Liver (tissue), 9 donors: ENCODE measurements around the gene ADCY4. TPM values are rescaled to one million over a fixed set of nuclear protein-coding genes. Genes with fewer than 3 reads are reported as not detected.

Experiments
- DNase-seq: peaks from one replicate; pipeline ENCODE4 v3.0.0-alpha.2; 2017; ENCODE audit warnings: low spot score
- H3K27ac ChIP-seq, 2 donors: one replicate each; pipeline ENCODE4 v1.7.0; 2013; ENCODE audit warnings: inconsistent platforms in 2 of 2, low read length in 2 of 2, control low read depth in 1 of 2, low read depth in 1 of 2, mild to moderate bottlenecking in 1 of 2
- H3K27me3 ChIP-seq, 4 donors: one replicate each; pipeline versions ENCODE4 v1.6.1 to v1.7.0; 2013; ENCODE audit warnings: low read length in 3 of 4, inconsistent platforms in 1 of 4, mild to moderate bottlenecking in 1 of 4, moderate library complexity in 1 of 4; ENCODE audit not compliant: control insufficient read depth in 4 of 4, insufficient read depth in 4 of 4
- H3K36me3 ChIP-seq, 4 donors: one replicate each; pipeline versions ENCODE4 v1.6.1 to v1.7.0; 2013; ENCODE audit warnings: low read length in 3 of 4, mild to moderate bottlenecking in 3 of 4, low read depth in 1 of 4, moderate library complexity in 1 of 4; ENCODE audit not compliant: control insufficient read depth in 4 of 4, insufficient read depth in 3 of 4
- H3K4me1 ChIP-seq, 4 donors: one replicate each; pipeline versions ENCODE4 v1.6.1 to v1.7.0; 2013; ENCODE audit warnings: low read length in 3 of 4, mild to moderate bottlenecking in 3 of 4, moderate library complexity in 1 of 4; ENCODE audit not compliant: control insufficient read depth in 4 of 4, insufficient read depth in 4 of 4
- H3K4me3 ChIP-seq, 3 donors: one replicate each; pipeline versions ENCODE4 v1.6.1 to v1.7.0; 2013; ENCODE audit warnings: low read length in 3 of 3, control low read depth in 1 of 3, low read depth in 1 of 3, mild to moderate bottlenecking in 1 of 3
- H3K9ac ChIP-seq, 2 donors: one replicate each; pipeline ENCODE4 v1.7.0; 2013; ENCODE audit warnings: low read length in 2 of 2, mild to moderate bottlenecking in 2 of 2, moderate library complexity in 2 of 2, control low read depth in 1 of 2, low read depth in 1 of 2
- H3K9me3 ChIP-seq, 4 donors: one replicate each; pipeline versions ENCODE4 v1.6.1 to v1.7.0; 2013; ENCODE audit warnings: low read length in 3 of 4; ENCODE audit not compliant: control insufficient read depth in 4 of 4
- ATF3 ChIP-seq: IDR thresholded peaks from 2 replicates; pipeline ENCODE4 v1.6.1; 2016; ENCODE audit warnings: antibody characterized with exemption
- EGR1 ChIP-seq, 2 donors: IDR thresholded peaks; 2 replicates each; pipeline ENCODE4 v1.6.1; 2016 to 2018; ENCODE audit warnings: antibody characterized with exemption in 2 of 2, low read depth in 2 of 2
- FOXA1 ChIP-seq: IDR thresholded peaks from 2 replicates; pipeline ENCODE4 v1.6.1; 2016; ENCODE audit warnings: antibody characterized with exemption
- GABPA ChIP-seq, 2 donors: IDR thresholded peaks in 1 of 2; conservative IDR thresholded peaks in 1 of 2; 2 replicates each; pipeline ENCODE4 v1.6.1; 2016; ENCODE audit warnings: antibody characterized with exemption in 2 of 2, mild to moderate bottlenecking in 1 of 2, moderate library complexity in 1 of 2
- HNF4A ChIP-seq, 2 donors: conservative IDR thresholded peaks; 2 replicates each; pipeline ENCODE4 v1.6.1; 2016; ENCODE audit warnings: antibody characterized with exemption in 2 of 2, mild to moderate bottlenecking in 2 of 2
- HNF4G ChIP-seq: IDR thresholded peaks from 2 replicates; pipeline ENCODE4 v1.6.1; 2016; ENCODE audit warnings: antibody characterized with exemption
- JUND ChIP-seq, 2 donors: IDR thresholded peaks; 2 replicates each; pipeline ENCODE4 v1.6.1; 2016; ENCODE audit warnings: antibody characterized with exemption in 2 of 2
- MAX ChIP-seq: IDR thresholded peaks from 2 replicates; pipeline ENCODE4 v1.6.1; 2016; ENCODE audit warnings: antibody characterized with exemption
- NR2F2 ChIP-seq: IDR thresholded peaks from 2 replicates; pipeline ENCODE4 v1.6.1; 2016; ENCODE audit warnings: antibody characterized with exemption
- RAD21 ChIP-seq, 2 donors: IDR thresholded peaks; 2 replicates each; pipeline ENCODE4 v1.6.1; 2016; ENCODE audit warnings: antibody characterized with exemption in 2 of 2, mild to moderate bottlenecking in 2 of 2
- RXRA ChIP-seq, 2 donors: IDR thresholded peaks; 2 replicates each; pipeline ENCODE4 v1.6.1; 2017 to 2018; ENCODE audit warnings: antibody characterized with exemption in 2 of 2, mild to moderate bottlenecking in 1 of 2
- SP1 ChIP-seq: IDR thresholded peaks from 2 replicates; pipeline ENCODE4 v1.6.1; 2018; ENCODE audit warnings: antibody characterized with exemption, mild to moderate bottlenecking
- TAF1 ChIP-seq: conservative IDR thresholded peaks from 2 replicates; pipeline ENCODE4 v1.6.1; 2016; ENCODE audit warnings: antibody characterized with exemption, mild to moderate bottlenecking
- YY1 ChIP-seq: IDR thresholded peaks from 2 replicates; pipeline ENCODE4 v1.6.1; 2016; ENCODE audit warnings: antibody characterized with exemption, mild to moderate bottlenecking
- ZBTB33 ChIP-seq: IDR thresholded peaks from 2 replicates; pipeline ENCODE4 v1.6.1; 2016; ENCODE audit warnings: antibody characterized with exemption
- WGBS: extraction: QIAGEN DNeasy Blood & Tissue Kit; methylation state at CpG from one replicate; pipeline ENCODE4 v1.1.7; 2013; 5-methylcytosine and 5-hydroxymethylcytosine counted together
- polyA plus RNA-seq, 2 donors: library from polyadenylated mRNA; stranded (reverse) in 1 of 2; unstranded in 1 of 2; fragments of 200-250 nt in 1 of 2; fragments of >200 nt in 1 of 2; fragmentation: Nextera tagmentation in 1 of 2; extraction: Ambion mirVana in 1 of 2; gene quantifications; one replicate each; pipeline versions ENCODE4 v1.2.1 to v1.2.3, GENCODE V29; 2013 to 2015
- total RNA-seq, 2 donors: library from RNA; depleted of rRNA; stranded (reverse); fragments of >200 nt; gene quantifications; one replicate each; pipeline ENCODE4 v1.2.3, GENCODE V29; 2014
- TF ChIP-seq, protein P1 (sequence below): IDR thresholded peaks from 2 replicates; pipeline ENCODE4 v1.6.1; 2016; ENCODE audit warnings: antibody characterized with exemption, mild to moderate bottlenecking
- donor health status: healthy.
- donor health status: healthy.
- donor health status: healthy.
- donor health status: healthy.
- donor health status: healthy.

ADCY4 gene
- total and polyA plus RNA-seq, 4 donors: 2.2 to 7.2 (median 4.0) TPM

DNA sequence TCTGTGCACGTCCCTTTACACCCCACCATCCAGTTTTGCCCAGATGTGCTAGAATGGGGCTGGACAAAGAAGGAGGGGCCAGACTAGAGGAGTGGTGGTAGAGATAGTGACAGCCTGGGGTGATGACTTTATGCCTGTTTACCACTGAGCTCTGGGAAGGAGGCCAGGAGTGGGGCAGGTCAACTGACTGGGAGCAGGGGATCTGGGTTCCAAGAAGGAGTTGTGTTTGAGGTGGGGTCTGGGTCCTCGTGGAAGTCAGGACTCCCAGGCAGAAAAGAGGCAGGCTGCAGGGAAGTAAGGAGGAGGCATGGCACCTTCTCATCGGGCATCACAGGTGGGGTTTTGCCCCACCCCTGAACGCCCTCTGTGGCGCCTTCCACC is 24.6 kb downstream of the ADCY4 start:
- peak; percentile 74 for DNase-seq
- Histone ChIP-seq H3K27ac (peak overlapping the region; percentile 92 to 97), H3K4me3 (peak overlapping the region in 2 of 3 donors; percentile 38 to 49), H3K27me3 (no peaks in the 10 kb centered on the region), H3K9ac (peak overlapping the region; percentile 40 to 64), H3K9me3 (no peaks in the 10 kb centered on the region), H3K36me3 (peaks cover 0 to 14% (median 9%) of the 10 kb centered on the region in 4 donors), H3K4me1 (peaks cover 24 to 61% (median 54%) of the 10 kb centered on the region in 4 donors)
- no peak for TF ChIP-seq HNF4G
- peak; percentile 6 to 62 for TF ChIP-seq HNF4A (conservative IDR thresholded peaks at IDR 0.05)
- no peak for TF ChIP-seq SP1
- TF ChIP-seq ZBTB33: no peak
- TF ChIP-seq YY1: no peak
- TF ChIP-seq RXRA (IDR thresholded peaks at IDR 0.05): peak in 1 of 2 donors; percentile 26
- no peak for TF ChIP-seq FOXA1
- TF ChIP-seq RAD21 (IDR thresholded peaks at IDR 0.05): no peak
- TF ChIP-seq TAF1: no peak
- WGBS: 12% methylated on average over 5 of the region's 5 CpGs

DNA sequence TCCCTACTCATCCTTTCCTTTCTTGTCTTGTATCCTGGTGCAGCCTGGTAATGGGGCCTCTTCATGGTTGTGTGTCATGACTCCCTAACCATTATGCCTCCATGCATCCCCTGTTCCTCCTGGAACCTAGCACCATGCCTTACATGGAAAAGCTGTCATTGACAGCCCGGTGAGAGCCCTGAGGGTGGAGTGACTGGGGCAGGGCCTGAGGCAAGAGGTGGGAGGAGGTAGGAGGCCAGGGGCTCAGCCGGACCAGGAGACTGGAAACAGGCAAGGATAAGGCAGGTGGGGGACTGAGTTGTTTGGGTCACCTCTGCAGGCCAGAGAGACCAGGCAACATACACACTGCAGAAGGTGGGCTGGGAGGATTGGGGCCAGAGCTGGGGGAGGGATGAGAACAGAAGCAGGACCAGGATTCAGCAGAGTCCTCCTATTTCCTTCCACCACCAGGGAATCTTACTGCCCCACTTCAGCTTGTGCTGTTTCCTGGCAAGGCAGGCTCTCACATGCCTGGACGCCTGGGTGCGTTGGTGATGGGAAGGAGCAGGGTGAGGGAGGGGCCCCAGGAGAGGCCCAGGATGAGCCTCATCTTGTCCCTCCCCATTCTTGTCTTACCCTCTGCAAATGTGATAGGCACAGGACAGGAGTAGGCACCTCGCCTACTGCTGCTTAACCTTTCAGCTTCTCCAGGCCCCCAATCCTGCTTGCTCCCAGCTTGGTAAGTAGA is 25.2 kb downstream of the ADCY4 start, which contains the start of gene LTB4R2:
LTB4R2 (plus strand) TSS at position 603 of the 727 bp plus-strand sequence. CDS start 525 bp downstream, outside the sequence.
- Histone ChIP-seq H3K9ac (peak within 1 kb of the TSS; percentile 44 to 64), H3K27ac (peak within 1 kb of the TSS; percentile 92 to 97), H3K27me3 (no peaks in the 10 kb centered on the region), H3K36me3 (peaks cover 2 to 19% (median 14%) of the 10 kb centered on the region in 4 donors), H3K4me1 (peaks cover 26 to 67% (median 58%) of the 10 kb centered on the region in 4 donors), H3K4me3 (peak within 1 kb of the TSS in 2 of 3 donors; percentile 38 to 49), H3K9me3 (no peaks in the 10 kb centered on the region)
- 64% methylated on average over 5 of the region's 5 CpGs for WGBS
- no peak for TF ChIP-seq NR2F2
- no peak for TF ChIP-seq TAF1
- TF ChIP-seq, protein P1, sequence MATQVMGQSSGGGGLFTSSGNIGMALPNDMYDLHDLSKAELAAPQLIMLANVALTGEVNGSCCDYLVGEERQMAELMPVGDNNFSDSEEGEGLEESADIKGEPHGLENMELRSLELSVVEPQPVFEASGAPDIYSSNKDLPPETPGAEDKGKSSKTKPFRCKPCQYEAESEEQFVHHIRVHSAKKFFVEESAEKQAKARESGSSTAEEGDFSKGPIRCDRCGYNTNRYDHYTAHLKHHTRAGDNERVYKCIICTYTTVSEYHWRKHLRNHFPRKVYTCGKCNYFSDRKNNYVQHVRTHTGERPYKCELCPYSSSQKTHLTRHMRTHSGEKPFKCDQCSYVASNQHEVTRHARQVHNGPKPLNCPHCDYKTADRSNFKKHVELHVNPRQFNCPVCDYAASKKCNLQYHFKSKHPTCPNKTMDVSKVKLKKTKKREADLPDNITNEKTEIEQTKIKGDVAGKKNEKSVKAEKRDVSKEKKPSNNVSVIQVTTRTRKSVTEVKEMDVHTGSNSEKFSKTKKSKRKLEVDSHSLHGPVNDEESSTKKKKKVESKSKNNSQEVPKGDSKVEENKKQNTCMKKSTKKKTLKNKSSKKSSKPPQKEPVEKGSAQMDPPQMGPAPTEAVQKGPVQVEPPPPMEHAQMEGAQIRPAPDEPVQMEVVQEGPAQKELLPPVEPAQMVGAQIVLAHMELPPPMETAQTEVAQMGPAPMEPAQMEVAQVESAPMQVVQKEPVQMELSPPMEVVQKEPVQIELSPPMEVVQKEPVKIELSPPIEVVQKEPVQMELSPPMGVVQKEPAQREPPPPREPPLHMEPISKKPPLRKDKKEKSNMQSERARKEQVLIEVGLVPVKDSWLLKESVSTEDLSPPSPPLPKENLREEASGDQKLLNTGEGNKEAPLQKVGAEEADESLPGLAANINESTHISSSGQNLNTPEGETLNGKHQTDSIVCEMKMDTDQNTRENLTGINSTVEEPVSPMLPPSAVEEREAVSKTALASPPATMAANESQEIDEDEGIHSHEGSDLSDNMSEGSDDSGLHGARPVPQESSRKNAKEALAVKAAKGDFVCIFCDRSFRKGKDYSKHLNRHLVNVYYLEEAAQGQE: no peak
- no peak for TF ChIP-seq JUND (IDR thresholded peaks at IDR 0.05)
- TF ChIP-seq YY1: no peak
- TF ChIP-seq RAD21 (IDR thresholded peaks at IDR 0.05): no peak
- no peak for TF ChIP-seq FOXA1
- no peak for TF ChIP-seq SP1
- no peak for TF ChIP-seq GABPA (IDR thresholded peaks at IDR 0.05 in 1 of 2, conservative IDR thresholded peaks at IDR 0.05 in 1 of 2)
- TF ChIP-seq HNF4G: no peak
- no peak for TF ChIP-seq ZBTB33
- TF ChIP-seq RXRA (IDR thresholded peaks at IDR 0.05): no peak
- TF ChIP-seq HNF4A (conservative IDR thresholded peaks at IDR 0.05): no peak
- TF ChIP-seq ATF3: no peak
- no peak for TF ChIP-seq EGR1 (IDR thresholded peaks at IDR 0.05; ENCODE audit: low read depth in 2 of 2)
- TF ChIP-seq MAX: no peak
- DNase-seq: no peak
